Fibroblast of the conjunctiva (primary cell): Measurements from ENCODE around the gene MTRF1.
A peak's percentile ranks its signal among the peaks of the same experiment; 100 is the strongest.

Experiments
- DNase-seq: peaks from one replicate; pipeline ENCODE4 v3.0.0-alpha.2; 2010; ENCODE audit warnings: low read depth

Gene MTRF1

GRCh38 chr13:41263261-41263971 is at the start of gene MTRF1:
TSS of gene MTRF1 (minus strand) at chr13:41263576. CDS start at chr13:41260907, 2,669 bp downstream.
- peak; percentile 47 for DNase-seq

- DNase-seq: no peak
These were observed 49.7 kb upstream of the MTRF1 start for GRCh38 chr13:41313117-41313516.

GRCh38 chr13:41312176-41312500 is 48.8 kb upstream of the MTRF1 start:
- no peak for DNase-seq

- DNase-seq: no peak
These were observed 48.2 kb upstream of the MTRF1 start for GRCh38 chr13:41311406-41312175.

GRCh38 chr13:41310963-41311405 is 47.6 kb upstream of the MTRF1 start, which contains the start of gene NAA16:
TSS of gene NAA16 (plus strand) at chr13:41311267. CDS start at chr13:41311529, 262 bp downstream.
- DNase-seq: peak; percentile 83

GRCh38 chr13:41307884-41308640 is 44.7 kb upstream of the MTRF1 start:
- no peak for DNase-seq

GRCh38 chr13:41306271-41307145 is 43.1 kb upstream of the MTRF1 start:
- no peak for DNase-seq

GRCh38 chr13:41304551-41304950 is 41.2 kb upstream of the MTRF1 start:
- no peak for DNase-seq

- DNase-seq: no peak
These were observed 39.4 kb upstream of the MTRF1 start for GRCh38 chr13:41302743-41303142.

- no peak for DNase-seq
These were observed 36.1 kb upstream of the MTRF1 start for GRCh38 chr13:41299316-41300094.

- no peak for DNase-seq
These were observed 33.7 kb upstream of the MTRF1 start for GRCh38 chr13:41296879-41297646.

GRCh38 chr13:41295973-41296372 is 32.6 kb upstream of the MTRF1 start:
- DNase-seq: no peak

- DNase-seq: no peak
These were observed 31.5 kb upstream of the MTRF1 start for GRCh38 chr13:41294914-41295313.

GRCh38 chr13:41293272-41293671 is 29.9 kb upstream of the MTRF1 start:
- DNase-seq: no peak

- DNase-seq: no peak
These were observed 27.9 kb upstream of the MTRF1 start for GRCh38 chr13:41291246-41291645.

- DNase-seq: no peak
These were observed 26.1 kb upstream of the MTRF1 start for GRCh38 chr13:41289463-41289881.

- DNase-seq: no peak
These were observed 23.0 kb upstream of the MTRF1 start for GRCh38 chr13:41286370-41286769.

- DNase-seq: peak; percentile 67
These were observed 21.3 kb upstream of the MTRF1 start for GRCh38 chr13:41284512-41285288.

GRCh38 chr13:41282129-41282571 is 18.8 kb upstream of the MTRF1 start:
- no peak for DNase-seq
